GM12865 (cell line): ENCODE results near the gene RHBDL1.

ENCODE experiments used
- DNase-seq: peaks from one replicate; pipeline ENCODE4 v3.0.0; 2010; ENCODE audit warnings: low read depth
- H3K4me3 ChIP-seq: 2 replicates; pipeline ENCODE4 v1.5.1; 2011; ENCODE audit warnings: mild to moderate bottlenecking, low read depth, low read length, control low read depth
- CTCF ChIP-seq: IDR thresholded peaks from 2 replicates; pipeline ENCODE4 v1.5.1; 2011; ENCODE audit warnings: low read length, control low read depth, low read depth, inconsistent platforms; ENCODE audit not compliant: insufficient read depth; ENCODE audit errors: missing control alignments

RHBDL1 gene

GRCh38 chr16:667113-667779 lies 8.2 kb upstream of the RHBDL1 start:
- TF ChIP-seq CTCF: no peak
- H3K4me3 ChIP-seq: peak overlapping the region; percentile 20
- DNase-seq: no peak

- peak; percentile 89 for TF ChIP-seq CTCF
- peak; percentile 97 for DNase-seq
- peak within 1 kb of the TSS; percentile 71 for H3K4me3 ChIP-seq
Measured at GRCh38 chr16:667780-668518, 7.5 kb upstream of the RHBDL1 start, which contains the start of gene RHOT2. Gene RHOT2 (plus strand): TSS chr16:668132. CDS start chr16:668200, 68 bp downstream.

GRCh38 chr16:668519-669171 lies 6.8 kb upstream of the RHBDL1 start:
- peak overlapping the region; percentile 71 for H3K4me3 ChIP-seq
- no peak for DNase-seq
- TF ChIP-seq CTCF: no peak

GRCh38 chr16:669666-670065 lies 5.8 kb upstream of the RHBDL1 start:
- H3K4me3 ChIP-seq: no peak overlapping the region
- TF ChIP-seq CTCF: no peak
- DNase-seq: no peak

GRCh38 chr16:670485-671352 lies 4.8 kb upstream of the RHBDL1 start:
- H3K4me3 ChIP-seq: no peak overlapping the region
- DNase-seq: no peak
- TF ChIP-seq CTCF: no peak

GRCh38 chr16:671353-672131 lies 3.9 kb upstream of the RHBDL1 start:
- no peak overlapping the region for H3K4me3 ChIP-seq
- no peak for TF ChIP-seq CTCF
- no peak for DNase-seq
